Activated CD4-positive, alpha-beta T cell treated with anti-CD3 and anti-CD28 coated beads for 48 hours (primary cell): ENCODE measurements around the gene SIL1.
A peak's percentile ranks its signal among the peaks of the same experiment; 100 is the strongest.
"Not testable (repeated sequence)": the region's sequence is repeated elsewhere in the genome, so short reads cannot be mapped to it uniquely, and the experiment has no call there.

Experiments used
- DNase-seq: peaks from one replicate; pipeline ENCODE4 v3.0.0-alpha.2; 2020

SIL1 gene

GRCh38 chr5:139137697-139138096, 60.5 kb downstream of the SIL1 start:
- peak; percentile 11 for DNase-seq

- DNase-seq = no peak
Measured at GRCh38 chr5:139134906-139135305, 63.3 kb downstream of the SIL1 start.

- DNase-seq = no peak
Measured at GRCh38 chr5:139133282-139133681, 64.9 kb downstream of the SIL1 start.

- no peak for DNase-seq
Measured at GRCh38 chr5:139132515-139132914, 65.7 kb downstream of the SIL1 start.

- DNase-seq = no peak
Measured at GRCh38 chr5:139131921-139132432, 66.2 kb downstream of the SIL1 start.

GRCh38 chr5:139131465-139131864, 66.7 kb downstream of the SIL1 start:
- DNase-seq = no peak

- DNase-seq = no peak
Measured at GRCh38 chr5:139131062-139131461, 67.1 kb downstream of the SIL1 start.

- no peak for DNase-seq
Measured at GRCh38 chr5:139130214-139130613, 68.0 kb downstream of the SIL1 start.

GRCh38 chr5:139126711-139127111, 71.5 kb downstream of the SIL1 start:
- DNase-seq = no peak

GRCh38 chr5:139125991-139126390, 72.2 kb downstream of the SIL1 start:
- DNase-seq = no peak

GRCh38 chr5:139124774-139125520, 73.2 kb downstream of the SIL1 start:
- no peak for DNase-seq

- no peak for DNase-seq
Measured at GRCh38 chr5:139121120-139121519, 77.0 kb downstream of the SIL1 start.

GRCh38 chr5:139120521-139120920, 77.6 kb downstream of the SIL1 start:
- DNase-seq = no peak

GRCh38 chr5:139118804-139119203, 79.4 kb downstream of the SIL1 start:
- no peak for DNase-seq

GRCh38 chr5:139117342-139117884, 80.8 kb downstream of the SIL1 start:
- DNase-seq = no peak

GRCh38 chr5:139116100-139116655, 82.0 kb downstream of the SIL1 start:
- no peak for DNase-seq

GRCh38 chr5:139113892-139114291, 84.3 kb downstream of the SIL1 start:
- no peak for DNase-seq

- DNase-seq = not testable (repeated sequence)
Measured at GRCh38 chr5:139112362-139112761, 85.8 kb downstream of the SIL1 start.

- no peak for DNase-seq
Measured at GRCh38 chr5:139110526-139111168, 87.5 kb downstream of the SIL1 start.

- DNase-seq = no peak
Measured at GRCh38 chr5:139108063-139108824, 89.9 kb downstream of the SIL1 start.

GRCh38 chr5:139105621-139106071, 92.5 kb downstream of the SIL1 start:
- no peak for DNase-seq

GRCh38 chr5:139104577-139105276, 93.4 kb downstream of the SIL1 start:
- no peak for DNase-seq
